Heart right ventricle (tissue), 16 donors: ENCODE data around the gene PSKH1. TPM values are rescaled to one million over a fixed set of nuclear protein-coding genes. Genes with fewer than 3 reads are reported as not detected.

ENCODE experiments used
- ATAC-seq, 8 donors: fragments of 200-7000 bp; cut with Tn5 transposase; one replicate each; pipeline ENCODE4 v1.9.1; 2020; ENCODE audit warnings: mild to moderate bottlenecking in 8 of 8, moderate library complexity in 8 of 8, moderate number of reproducible peaks in 1 of 8
- DNase-seq, 2 donors: peaks; one replicate each; pipeline ENCODE4 v3.0.0-alpha.2; 2020
- H3K27ac ChIP-seq, 10 donors: fragments of 200-600 bp; sonication (generic) in 2 of 10; one replicate each; pipeline versions ENCODE4 v1.5.0 to v1.8.0; 2020 to 2022; ENCODE audit warnings: mild to moderate bottlenecking in 3 of 10
- H3K27me3 ChIP-seq, 7 donors: fragments of 200-600 bp; one replicate each; pipeline ENCODE4 v1.8.0; 2021 to 2022; ENCODE audit warnings: mild to moderate bottlenecking in 2 of 7
- H3K36me3 ChIP-seq, 9 donors: fragments of 200-600 bp; sonication (generic) in 1 of 9; one replicate each; pipeline versions ENCODE4 v1.5.0 to v1.8.0; 2020 to 2022; ENCODE audit warnings: mild to moderate bottlenecking in 2 of 9
- H3K4me1 ChIP-seq, 9 donors: fragments of 200-600 bp; sonication (generic) in 1 of 9; one replicate each; pipeline versions ENCODE4 v1.5.0 to v1.8.0; 2020 to 2022; ENCODE audit warnings: mild to moderate bottlenecking in 4 of 9
- H3K4me3 ChIP-seq, 10 donors: fragments of 200-600 bp; sonication (generic) in 2 of 10; one replicate each; pipeline versions ENCODE4 v1.5.0 to v1.8.0; 2020 to 2022; ENCODE audit warnings: mild to moderate bottlenecking in 7 of 10, moderate library complexity in 2 of 10
- H3K9me3 ChIP-seq, 11 donors: fragments of 200-600 bp in 10 of 11; sonication (generic) in 2 of 11; one replicate each; pipeline versions ENCODE4 v1.5.0 to v1.8.0; 2013 to 2022; ENCODE audit warnings: mild to moderate bottlenecking in 2 of 11, control low read depth in 1 of 11, moderate library complexity in 1 of 11
- whole genome bisulfite sequencing, 2 donors: extraction: QIAGEN DNeasy Blood & Tissue Kit; methylation state at CpG; one replicate each; pipeline ENCODE4 v1.1.7; 2013; ENCODE audit warnings: inconsistent platforms in 1 of 2; 5-methylcytosine and 5-hydroxymethylcytosine counted together
- intact Hi-C, 10 donors: fragments of 100-400 bp; cut with DNase I; formaldehyde crosslinking; loops; one replicate each; pipeline versions ENCODE4 v1.11.1 to v1.14.2; 2022
- polyA plus RNA-seq, 2 donors: library from polyadenylated mRNA; stranded (reverse); fragments of 200-250 nt; gene quantifications; one replicate each; pipeline ENCODE4 v1.2.3, GENCODE V29; 2013
- total RNA-seq, 10 donors: library from RNA; stranded (reverse); fragmentation: NEBNext Ultra II Directional in 3 of 10; extraction: Animal tissue kit (Norgen Biotek cat#: 25700) in 3 of 10; gene quantifications; one replicate each; pipeline versions ENCODE4 v1.2.1 to v1.2.4, GENCODE V29; 2021 to 2023
- TF ChIP-seq, protein P1 (sequence below), 9 donors: fragments of 200-600 bp; sonication (generic) in 2 of 9; IDR thresholded peaks; one replicate each; pipeline versions ENCODE4 v1.5.0 to v1.8.0; 2021 to 2022; ENCODE audit warnings: antibody characterized with exemption in 9 of 9, mild to moderate bottlenecking in 5 of 9, moderate library complexity in 1 of 9
- donor health status: Arrhythmogenic right ventricular cardiomyopathy.
- donor health status: ischemic (EF 13 %, LVEDD 7.1; RV severe dilation, severe dysfunction).
- donor health status: healthy with polysubstance abuse.
- donor health status: DM: no; HTN: yes; CAD: no.
- donor health status: DM: no; HTN: no; CAD: no.
- donor health status: ischemic (EF 25% LVEDD 6.9; RV normal size, moderate dysfunction).
- donor health status: ischemic (EF 25% LVEDD 5.7; RV mildly dilated, moderate dysfunction).
- donor health status: healthy.
- donor health status: DM: yes; HTN: yes; CAD: no.
- donor health status: Ischemic cardiomyopathy.
- donor health status: ischemic (EF 35%, LVEDD 5.7; RV mildly dilated, moderate dysfunction).
- donor health status: nonischemic (EF 11% LVEDD 7.7; RV severe dilation, severe dysfunction).
- donor health status: DM: yes; HTN: yes; CAD: no.
- donor health status: PGD.
- donor health status: ischemic (EF 29% LVEDD 5.4; RV normal size, mild dysfunction).
- donor health status: nonischemic (EF 23%, LVEDD 6.1; RV moderate dilation, normal function).

PSKH1 gene
- total and polyA plus RNA-seq, 12 donors, result 15.7 to 24.5 (median 20.5) TPM

DNA sequence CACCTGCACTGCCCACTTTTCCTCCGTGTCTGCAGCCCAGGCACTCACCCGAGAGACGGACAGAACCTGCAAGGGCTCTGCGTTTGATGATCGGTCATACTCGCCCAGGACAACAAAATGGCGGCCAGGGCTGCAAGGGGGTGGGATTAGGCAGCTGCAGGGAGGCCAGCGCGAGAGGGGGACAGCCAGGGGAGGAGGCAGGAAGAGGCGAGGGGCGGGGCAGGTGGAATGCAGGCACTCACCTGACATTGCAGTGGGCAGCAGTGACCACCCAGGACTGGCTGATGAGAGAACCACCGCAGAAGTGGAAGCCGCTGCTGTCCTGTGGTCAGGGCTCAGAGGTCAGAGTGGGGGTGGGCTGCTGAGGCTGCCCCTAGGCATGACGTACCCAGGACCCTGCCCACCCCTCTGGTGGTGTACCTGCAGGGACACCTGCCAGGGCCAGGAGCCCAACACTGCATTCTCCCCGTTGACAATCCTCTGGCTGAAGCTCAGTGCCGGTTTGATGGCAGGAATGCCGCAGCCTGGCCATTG, 37.7 kb downstream of the PSKH1 start:
- H3K27me3 ChIP-seq, result no peaks in the 10 kb centered on the region
- peaks cover 0 to 34% (median 25%) of the 10 kb centered on the region in 9 donors for H3K4me1 ChIP-seq
- TF ChIP-seq, protein P1, sequence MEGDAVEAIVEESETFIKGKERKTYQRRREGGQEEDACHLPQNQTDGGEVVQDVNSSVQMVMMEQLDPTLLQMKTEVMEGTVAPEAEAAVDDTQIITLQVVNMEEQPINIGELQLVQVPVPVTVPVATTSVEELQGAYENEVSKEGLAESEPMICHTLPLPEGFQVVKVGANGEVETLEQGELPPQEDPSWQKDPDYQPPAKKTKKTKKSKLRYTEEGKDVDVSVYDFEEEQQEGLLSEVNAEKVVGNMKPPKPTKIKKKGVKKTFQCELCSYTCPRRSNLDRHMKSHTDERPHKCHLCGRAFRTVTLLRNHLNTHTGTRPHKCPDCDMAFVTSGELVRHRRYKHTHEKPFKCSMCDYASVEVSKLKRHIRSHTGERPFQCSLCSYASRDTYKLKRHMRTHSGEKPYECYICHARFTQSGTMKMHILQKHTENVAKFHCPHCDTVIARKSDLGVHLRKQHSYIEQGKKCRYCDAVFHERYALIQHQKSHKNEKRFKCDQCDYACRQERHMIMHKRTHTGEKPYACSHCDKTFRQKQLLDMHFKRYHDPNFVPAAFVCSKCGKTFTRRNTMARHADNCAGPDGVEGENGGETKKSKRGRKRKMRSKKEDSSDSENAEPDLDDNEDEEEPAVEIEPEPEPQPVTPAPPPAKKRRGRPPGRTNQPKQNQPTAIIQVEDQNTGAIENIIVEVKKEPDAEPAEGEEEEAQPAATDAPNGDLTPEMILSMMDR (IDR thresholded peaks at IDR 0.05), result no peak
- H3K36me3 ChIP-seq, result peaks cover 0 to 79% (median 10%) of the 10 kb centered on the region in 9 donors
- DNase-seq (no peak), ATAC-seq (no peak)
- WGBS, 2 donors, result 94 to 97% methylated on average over 17 of the region's 17 CpGs
- intact Hi-C loops, result loop anchor here in 5 of 10 donors (5.0 to 10.0 kb wide), 3 partner anchors 114 to 406 kb away; partner anchors contain the start of gene RIPOR1 (in 3 of the 5)
- no peaks in the 10 kb centered on the region for H3K9me3 ChIP-seq
- no peak overlapping the region for H3K27ac ChIP-seq
- no peak overlapping the region for H3K4me3 ChIP-seq

DNA sequence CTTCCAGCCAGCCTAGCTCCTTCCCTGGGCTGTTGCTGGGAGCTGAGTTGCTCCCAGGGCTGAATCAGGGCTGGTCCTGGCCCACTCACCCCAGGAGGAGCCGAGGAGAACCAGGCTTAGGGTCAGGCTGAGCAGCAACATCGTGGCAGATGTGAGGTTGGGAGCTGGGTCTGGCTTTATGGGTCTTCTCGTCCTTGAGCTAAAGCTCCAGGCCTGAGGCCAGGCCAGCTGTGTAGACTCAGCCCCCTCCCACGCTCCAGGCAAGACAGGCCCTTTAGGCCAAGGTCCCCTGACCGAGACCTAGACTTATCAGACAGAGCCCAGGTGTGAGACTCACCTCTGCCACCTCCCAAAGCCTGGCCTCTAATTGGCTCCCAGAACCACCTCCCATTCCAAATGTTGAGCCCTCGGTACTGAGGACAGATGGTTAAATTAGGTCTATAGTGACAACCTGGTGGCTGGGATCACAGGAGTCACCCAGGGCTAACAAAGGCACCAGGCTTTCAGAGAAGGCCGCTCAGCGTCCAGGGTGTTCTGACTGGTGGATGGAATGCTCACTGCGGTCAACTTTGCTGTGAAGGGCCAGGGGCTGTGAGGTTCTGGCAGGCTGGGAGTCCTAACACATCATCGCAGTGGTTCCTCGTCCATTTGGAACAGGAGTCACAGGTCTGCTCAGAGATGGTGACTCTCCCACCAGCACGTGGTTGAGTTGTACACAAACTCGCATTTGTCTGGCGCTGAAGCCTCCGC, 38.8 kb downstream of the PSKH1 start, which contains the start of gene CTRL:
Gene CTRL (minus strand): TSS at position 151 of the 750 bp plus-strand sequence. CDS start 10 bp downstream, at position 141.
- ATAC-seq (no peak), DNase-seq (no peak)
- peaks cover 0 to 25% (median 18%) of the 10 kb centered on the region in 9 donors for H3K4me1 ChIP-seq

DNA sequence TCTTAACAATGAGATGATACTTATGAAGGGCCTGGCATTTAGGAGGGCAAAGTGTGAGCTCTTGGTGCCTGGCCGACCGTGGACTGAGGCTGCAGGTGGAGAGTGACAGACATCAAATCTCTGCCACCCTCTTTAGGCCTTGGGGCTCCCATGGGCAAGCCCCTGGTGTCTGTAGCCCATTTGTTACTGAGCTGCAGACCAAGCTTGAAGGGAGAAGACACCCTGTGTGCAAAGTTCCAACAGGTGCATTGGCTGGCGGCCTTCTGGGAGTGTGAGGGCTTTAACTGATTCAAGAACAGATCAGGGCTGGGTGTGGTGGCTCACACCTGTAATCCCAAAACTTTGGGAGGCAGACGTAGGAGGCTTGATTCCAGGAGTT, 39.4 kb downstream of the PSKH1 start:
- Histone ChIP-seq H3K4me3 (no peak overlapping the region), H3K27me3 (no peaks in the 10 kb centered on the region), H3K36me3 (peaks cover 0 to 76% (median 9%) of the 10 kb centered on the region in 9 donors), H3K9me3 (no peaks in the 10 kb centered on the region), H3K4me1 (peaks cover 4 to 30% (median 23%) of the 10 kb centered on the region in 9 donors), H3K27ac (no peak overlapping the region)
- 95 to 97% methylated on average over 4 of the region's 4 CpGs for WGBS, 2 donors
- ATAC-seq (no peak), DNase-seq (no peak)
- TF ChIP-seq, protein P1 (IDR thresholded peaks at IDR 0.05), result no peak
- intact Hi-C loops, result loop anchor here in 5 of 10 donors (5.0 to 10.0 kb wide), 3 partner anchors 112 to 408 kb away; partner anchors contain the start of gene RIPOR1 (in 3 of the 5)

More for the DNA sequence above, 38.8 kb downstream of the PSKH1 start, which contains the start of gene CTRL:
- H3K27me3 ChIP-seq, result no peaks in the 10 kb centered on the region
- no peaks in the 10 kb centered on the region for H3K9me3 ChIP-seq
- H3K36me3 ChIP-seq, result peaks cover 0 to 79% (median 10%) of the 10 kb centered on the region in 9 donors
- TF ChIP-seq, protein P1 (IDR thresholded peaks at IDR 0.05), result no peak
- intact Hi-C loops, result loop anchor here in 5 of 10 donors (5.0 to 10.0 kb wide), 3 partner anchors 113 to 407 kb away; partner anchors contain the start of gene RIPOR1 (in 3 of the 5)
- 84 to 86% methylated on average over 15 of the region's 15 CpGs for WGBS, 2 donors
- H3K4me3 ChIP-seq, result no peak within 1 kb of the TSS
- H3K27ac ChIP-seq, result no peak within 1 kb of the TSS

DNA sequence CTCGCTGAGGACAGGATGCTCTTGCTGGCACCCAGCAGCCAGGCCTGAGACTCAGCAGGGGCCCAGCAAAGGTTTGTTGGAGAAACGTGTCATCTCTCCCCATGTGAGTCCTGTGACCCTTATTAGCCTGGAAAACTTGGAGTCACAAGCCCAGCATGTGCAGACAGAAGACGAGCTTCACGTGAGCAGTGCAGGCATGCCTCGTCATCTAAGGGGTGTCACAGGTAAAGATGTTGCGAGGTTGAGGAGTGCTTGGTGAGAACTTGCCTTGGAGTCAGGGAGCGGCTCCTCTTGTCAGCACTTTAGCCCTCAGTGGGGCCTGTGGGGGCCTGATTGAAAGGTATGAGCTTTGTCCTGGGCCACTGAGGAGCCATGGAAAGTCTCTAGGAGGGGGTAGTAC, 40.8 kb downstream of the PSKH1 start:
- Histone ChIP-seq H3K4me3 (no peak overlapping the region), H3K36me3 (peaks cover 0 to 63% (median 5%) of the 10 kb centered on the region in 9 donors), H3K27me3 (no peaks in the 10 kb centered on the region), H3K4me1 (peaks cover 4 to 30% (median 26%) of the 10 kb centered on the region in 9 donors), H3K9me3 (no peaks in the 10 kb centered on the region), H3K27ac (no peak overlapping the region)
- intact Hi-C loops, result loop anchor here in 5 of 10 donors (5.0 to 10.0 kb wide), 3 partner anchors 111 to 409 kb away; partner anchors contain the start of gene RIPOR1 (in 3 of the 5)
- ATAC-seq (no peak), DNase-seq (no peak)
- TF ChIP-seq, protein P1 (IDR thresholded peaks at IDR 0.05), result no peak
- WGBS, 2 donors, result 80 to 84% methylated on average over 7 of the region's 7 CpGs
